ENCODE data around the gene TK2. TPM values are rescaled to one million over a fixed set of nuclear protein-coding genes. Genes with fewer than 3 reads are reported as not detected.

Gene TK2
- total RNA-seq, 1 donor from 2014 or later: 4.5 TPM

- H3K27me3 Mint-ChIP-seq (ENCODE audit: unreplicated experiment): peaks cover 2% of the 10 kb centered on the region
- no peak overlapping the region for H3K4me3 Mint-ChIP-seq (ENCODE audit: unreplicated experiment)
- DNase-seq: no peak
- H3K27ac Mint-ChIP-seq (ENCODE audit: unreplicated experiment): no peak overlapping the region
- H3K36me3 Mint-ChIP-seq (ENCODE audit: unreplicated experiment): no peaks in the 10 kb centered on the region
- TF ChIP-seq CTCF (IDR thresholded peaks at IDR 0.05; ENCODE audit: partially characterized antibody, unreplicated experiment): no peak
- H3K9me3 Mint-ChIP-seq (ENCODE audit: unreplicated experiment): peaks cover 6% of the 10 kb centered on the region
- H3K4me1 Mint-ChIP-seq (ENCODE audit: low read depth, unreplicated experiment): peaks cover 20% of the 10 kb centered on the region
Measured at GRCh38 chr16:66547101-66547989, 2.6 kb downstream of the TK2 start.

GRCh38 chr16:66544016-66544757 is 5.7 kb downstream of the TK2 start:
- Mint-ChIP-seq H3K27me3 (ENCODE audit: unreplicated experiment) (no peaks in the 10 kb centered on the region), H3K27ac (ENCODE audit: unreplicated experiment) (no peak overlapping the region), H3K36me3 (ENCODE audit: unreplicated experiment) (no peaks in the 10 kb centered on the region), H3K4me3 (ENCODE audit: unreplicated experiment) (no peak overlapping the region), H3K4me1 (ENCODE audit: low read depth, unreplicated experiment) (peaks cover 19% of the 10 kb centered on the region), H3K9me3 (ENCODE audit: unreplicated experiment) (peaks cover 2% of the 10 kb centered on the region)
- DNase-seq: no peak
- no peak for TF ChIP-seq CTCF (IDR thresholded peaks at IDR 0.05; ENCODE audit: partially characterized antibody, unreplicated experiment)

GRCh38 chr16:66543541-66543940 is 6.4 kb downstream of the TK2 start:
- Mint-ChIP-seq H3K4me3 (ENCODE audit: unreplicated experiment) (peak overlapping the region; percentile 33), H3K4me1 (ENCODE audit: low read depth, unreplicated experiment) (peaks cover 17% of the 10 kb centered on the region), H3K27me3 (ENCODE audit: unreplicated experiment) (no peaks in the 10 kb centered on the region), H3K36me3 (ENCODE audit: unreplicated experiment) (no peaks in the 10 kb centered on the region), H3K9me3 (ENCODE audit: unreplicated experiment) (peaks cover 2% of the 10 kb centered on the region), H3K27ac (ENCODE audit: unreplicated experiment) (no peak overlapping the region)
- TF ChIP-seq CTCF (IDR thresholded peaks at IDR 0.05; ENCODE audit: partially characterized antibody, unreplicated experiment): no peak
- DNase-seq: no peak

- Mint-ChIP-seq H3K9me3 (ENCODE audit: unreplicated experiment) (peaks cover 5% of the 10 kb centered on the region), H3K4me1 (ENCODE audit: low read depth, unreplicated experiment) (peaks cover 14% of the 10 kb centered on the region), H3K27me3 (ENCODE audit: unreplicated experiment) (no peaks in the 10 kb centered on the region), H3K4me3 (ENCODE audit: unreplicated experiment) (no peak overlapping the region), H3K36me3 (ENCODE audit: unreplicated experiment) (no peaks in the 10 kb centered on the region), H3K27ac (ENCODE audit: unreplicated experiment) (no peak overlapping the region)
- DNase-seq: no peak
- TF ChIP-seq CTCF (IDR thresholded peaks at IDR 0.05; ENCODE audit: partially characterized antibody, unreplicated experiment): no peak
Measured at GRCh38 chr16:66542396-66542795, 7.5 kb downstream of the TK2 start.
